HG02885 (cell line): Measurements from ENCODE around the gene CCDC184.
A peak's percentile ranks its signal among the peaks of the same experiment; 100 is the strongest.

Source experiments
- ATAC-seq: cut with Tn5 transposase; IDR thresholded peaks from one replicate; pipeline ENCODE4 v1.9.1; 2021; ENCODE audit warnings: mild to moderate bottlenecking; ENCODE audit not compliant: unreplicated experiment, poor library complexity

Gene CCDC184

DNA sequence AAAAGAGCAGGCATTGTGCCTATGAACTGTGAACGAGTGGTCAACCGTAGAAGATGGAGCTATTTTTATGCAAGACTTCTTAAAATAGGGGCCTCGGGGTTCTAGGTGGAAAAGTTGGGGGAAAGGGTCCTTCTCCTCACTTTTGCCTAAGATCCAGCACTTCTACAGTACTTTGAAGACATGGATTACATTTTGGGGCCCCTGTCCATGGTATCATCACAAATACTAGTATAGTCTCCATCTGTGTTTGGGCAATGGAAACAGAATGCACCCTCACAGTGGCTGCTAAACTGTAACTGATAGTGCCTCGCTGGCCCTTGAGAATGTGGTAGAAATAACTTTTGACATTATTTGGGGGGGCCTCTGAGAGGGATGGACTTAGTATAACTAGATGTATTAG, 5.5 kb upstream of the CCDC184 start:
- ATAC-seq, result no peak

DNA sequence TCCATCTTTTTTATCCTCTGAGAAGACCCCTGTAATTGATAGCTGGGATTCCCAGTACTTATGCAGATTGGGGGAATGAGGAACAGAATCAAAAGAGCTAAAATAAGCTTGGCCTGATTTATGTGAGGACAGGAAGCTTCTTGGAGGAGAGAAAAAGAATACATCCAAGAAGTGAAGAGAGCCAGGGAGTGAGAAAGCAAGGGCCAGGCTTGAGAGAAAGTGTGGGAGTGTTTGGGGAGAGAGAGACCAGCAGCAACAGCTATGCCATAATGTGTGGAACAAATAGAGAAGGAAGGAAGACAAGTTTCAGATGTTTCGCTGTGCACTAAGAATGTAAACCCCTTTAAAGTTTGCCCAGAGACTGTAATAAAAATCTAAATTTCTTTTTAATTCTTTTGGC, 4.0 kb upstream of the CCDC184 start:
- ATAC-seq, result no peak

DNA sequence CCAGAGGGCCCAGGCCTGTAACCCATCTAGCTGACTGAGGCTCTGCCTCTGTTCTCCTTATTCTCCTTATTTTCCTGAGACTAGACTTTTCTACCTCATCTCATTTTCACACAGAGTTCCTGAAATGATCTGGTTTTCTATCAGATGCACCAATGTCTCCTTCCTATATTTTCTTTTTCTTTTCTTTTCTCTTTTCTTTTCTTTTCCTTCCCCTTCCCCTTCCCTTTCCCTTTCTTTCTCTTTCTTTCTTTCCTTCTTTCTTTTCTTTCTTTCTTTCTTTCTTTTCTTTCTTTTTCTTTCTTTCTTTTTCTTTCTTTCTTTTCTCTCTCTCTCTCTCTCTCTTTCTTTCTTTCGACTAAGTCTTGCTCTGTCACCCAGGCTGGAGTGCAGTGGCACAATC, 3.0 kb upstream of the CCDC184 start:
- no peak for ATAC-seq

DNA sequence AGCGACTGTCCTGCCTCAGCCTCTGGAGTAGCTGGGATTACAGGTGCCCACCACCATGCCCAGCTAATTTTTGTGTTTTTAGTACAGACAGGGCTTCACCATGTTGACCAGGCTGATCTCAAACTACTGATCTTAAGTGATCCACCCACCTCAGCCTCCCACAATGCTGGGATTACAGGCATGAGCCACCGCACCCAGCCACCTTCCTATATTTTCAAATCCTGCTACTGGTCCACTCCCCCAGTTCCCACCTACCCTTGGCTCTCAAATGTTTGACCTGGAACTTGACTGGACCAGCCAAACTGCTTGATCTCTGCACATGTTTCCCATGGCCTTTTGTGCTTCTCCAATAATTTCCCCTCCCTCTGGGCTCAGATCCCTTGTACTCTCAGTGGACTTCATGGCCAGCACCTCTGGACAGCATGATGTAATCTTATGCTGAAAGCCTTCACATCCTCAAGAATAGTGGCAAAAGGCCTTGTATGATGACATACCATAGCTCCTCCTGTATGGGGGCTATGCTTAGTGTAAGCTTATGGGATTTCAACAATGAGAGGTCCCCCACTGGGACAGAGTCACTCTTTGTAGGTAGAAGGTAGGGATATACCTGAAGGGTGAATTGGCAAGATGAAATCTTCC, 2.5 kb upstream of the CCDC184 start:
- ATAC-seq, result no peak

DNA sequence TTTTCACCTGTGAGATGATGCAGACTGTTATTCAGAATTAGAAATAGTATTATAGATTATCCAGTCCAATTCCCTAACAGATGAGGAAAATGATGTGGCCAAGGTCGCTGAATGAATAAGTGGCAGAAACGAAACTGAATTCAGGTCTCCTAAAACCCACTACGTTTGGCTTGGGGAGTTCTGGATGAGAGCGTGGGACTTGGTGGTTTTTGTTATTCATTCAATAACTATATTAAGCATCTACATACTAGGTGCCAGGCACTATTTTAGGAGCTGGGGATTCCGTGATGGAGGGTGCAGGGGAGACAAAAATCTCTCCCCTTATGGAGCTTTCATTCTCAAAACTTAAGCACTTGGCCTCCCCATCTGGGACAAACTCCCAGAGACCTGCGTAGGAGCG, 813 bp upstream of the CCDC184 start:
- no peak for ATAC-seq

DNA sequence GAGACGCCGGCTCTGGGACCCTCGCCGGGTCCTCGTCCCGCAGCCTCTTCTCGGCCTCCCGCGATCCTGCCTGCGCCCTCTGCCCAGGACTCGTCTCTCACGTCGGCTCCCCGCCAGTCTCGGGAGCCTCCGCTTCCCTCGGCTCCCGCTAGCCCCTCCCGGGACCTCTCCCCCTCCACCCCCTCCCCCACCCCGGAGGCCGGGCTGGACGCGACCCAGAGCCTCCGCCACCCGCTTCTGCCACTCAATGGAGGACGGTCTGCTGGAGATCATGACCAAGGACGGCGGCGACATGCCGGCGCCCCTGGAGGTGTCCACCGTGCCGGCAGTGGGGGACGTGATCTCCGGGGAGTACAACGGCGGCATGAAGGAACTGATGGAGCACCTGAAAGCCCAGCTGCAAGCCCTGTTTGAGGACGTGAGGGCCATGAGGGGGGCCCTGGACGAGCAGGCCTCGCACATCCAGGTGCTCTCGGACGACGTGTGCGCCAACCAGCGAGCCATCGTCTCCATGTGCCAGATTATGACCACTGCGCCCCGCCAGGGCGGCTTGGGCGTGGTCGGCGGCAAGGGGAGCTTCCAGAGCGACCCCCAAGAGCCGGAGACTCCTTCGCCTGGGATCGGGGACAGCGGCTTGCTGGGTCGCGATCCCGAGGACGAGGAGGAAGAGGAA, 568 bp downstream of the CCDC184 start:
- ATAC-seq, result no peak

DNA sequence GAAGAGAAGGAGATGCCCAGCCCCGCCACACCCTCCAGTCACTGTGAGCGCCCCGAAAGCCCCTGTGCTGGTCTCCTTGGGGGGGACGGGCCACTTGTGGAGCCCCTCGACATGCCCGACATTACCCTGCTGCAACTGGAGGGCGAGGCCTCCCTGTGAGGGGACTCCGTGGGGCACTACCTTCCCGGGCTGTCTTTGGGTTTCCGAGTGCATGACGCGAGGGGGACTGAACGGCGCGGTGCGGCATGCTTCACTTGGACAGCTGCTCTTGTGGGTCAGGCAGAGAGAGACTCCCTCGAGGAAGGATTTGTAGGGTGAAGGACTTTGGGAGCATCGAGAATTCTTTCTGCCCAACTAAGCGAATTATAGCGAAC, 1.1 kb downstream of the CCDC184 start:
- ATAC-seq, result no peak

DNA sequence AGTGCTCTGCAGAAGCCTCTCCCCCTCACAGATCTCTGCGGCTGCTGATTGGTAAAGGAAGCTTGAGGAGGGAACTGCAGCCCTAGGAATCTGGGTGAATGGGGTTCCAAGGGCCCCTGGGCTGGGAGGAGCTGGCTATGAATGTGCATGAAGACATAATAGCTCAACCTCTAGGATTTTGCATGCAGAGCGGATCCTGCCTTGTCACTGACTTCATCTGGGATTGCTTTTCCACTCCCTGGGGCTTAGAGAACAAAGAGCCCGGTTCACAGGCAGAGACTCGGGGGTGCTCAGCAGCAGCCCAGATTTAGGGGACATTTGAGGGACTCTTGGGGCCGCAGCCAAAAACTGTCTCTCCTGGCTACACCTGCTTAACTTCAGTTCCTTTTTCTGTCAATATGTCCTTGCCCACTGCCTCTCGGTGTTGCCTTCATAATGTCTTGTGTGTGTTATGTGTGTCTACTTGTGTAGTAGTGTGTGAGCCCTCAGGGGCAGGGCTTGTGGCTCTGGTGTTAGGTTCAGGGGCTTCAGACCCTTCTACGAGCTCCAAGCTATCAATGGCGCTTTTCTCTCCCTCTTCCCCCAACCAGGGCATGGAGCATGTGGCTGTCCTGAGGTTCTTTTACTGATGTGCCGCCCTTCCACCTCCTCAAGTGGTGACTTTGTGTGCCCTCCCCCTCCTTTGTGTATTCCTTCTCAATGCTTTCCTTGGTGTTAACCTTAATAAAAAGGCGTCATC, 1.9 kb downstream of the CCDC184 start:
- no peak for ATAC-seq

DNA sequence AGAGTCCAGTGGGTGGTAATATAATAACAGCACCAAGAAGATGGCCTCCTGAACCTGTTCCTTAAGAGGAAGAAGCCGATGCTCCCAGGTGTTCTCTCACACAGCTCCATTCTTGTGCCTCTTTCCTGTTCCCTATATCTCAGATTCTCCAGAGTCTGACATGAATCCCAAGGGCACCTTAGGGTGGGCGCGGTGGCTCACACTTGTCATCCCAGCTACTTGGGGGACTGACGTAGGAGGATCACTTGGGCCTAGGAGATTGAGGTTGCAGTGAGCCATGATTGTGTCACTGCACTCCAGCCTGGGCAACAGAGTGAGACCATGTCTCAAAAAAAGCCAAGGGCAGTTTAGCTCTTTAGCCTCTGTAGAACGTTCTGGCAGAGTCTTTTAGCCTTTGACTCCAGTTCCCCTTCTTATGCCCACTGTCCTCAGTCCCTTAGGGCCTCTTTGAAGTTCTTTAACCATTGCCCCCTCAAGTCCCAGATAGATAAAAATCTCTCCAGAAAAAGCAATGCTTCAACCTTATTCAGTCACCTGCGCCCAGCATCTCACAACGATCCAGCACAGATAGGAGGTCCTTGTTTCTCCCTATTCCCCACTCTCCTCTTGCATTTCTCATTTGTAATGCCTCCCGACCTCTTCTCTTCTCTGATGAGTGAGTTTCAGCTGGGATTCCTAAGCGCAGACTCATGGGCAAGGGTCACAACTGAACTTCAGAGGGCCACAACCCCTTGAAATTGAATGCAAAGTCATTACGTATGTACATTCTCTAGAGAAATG, 4.7 kb downstream of the CCDC184 start:
- no peak for ATAC-seq

DNA sequence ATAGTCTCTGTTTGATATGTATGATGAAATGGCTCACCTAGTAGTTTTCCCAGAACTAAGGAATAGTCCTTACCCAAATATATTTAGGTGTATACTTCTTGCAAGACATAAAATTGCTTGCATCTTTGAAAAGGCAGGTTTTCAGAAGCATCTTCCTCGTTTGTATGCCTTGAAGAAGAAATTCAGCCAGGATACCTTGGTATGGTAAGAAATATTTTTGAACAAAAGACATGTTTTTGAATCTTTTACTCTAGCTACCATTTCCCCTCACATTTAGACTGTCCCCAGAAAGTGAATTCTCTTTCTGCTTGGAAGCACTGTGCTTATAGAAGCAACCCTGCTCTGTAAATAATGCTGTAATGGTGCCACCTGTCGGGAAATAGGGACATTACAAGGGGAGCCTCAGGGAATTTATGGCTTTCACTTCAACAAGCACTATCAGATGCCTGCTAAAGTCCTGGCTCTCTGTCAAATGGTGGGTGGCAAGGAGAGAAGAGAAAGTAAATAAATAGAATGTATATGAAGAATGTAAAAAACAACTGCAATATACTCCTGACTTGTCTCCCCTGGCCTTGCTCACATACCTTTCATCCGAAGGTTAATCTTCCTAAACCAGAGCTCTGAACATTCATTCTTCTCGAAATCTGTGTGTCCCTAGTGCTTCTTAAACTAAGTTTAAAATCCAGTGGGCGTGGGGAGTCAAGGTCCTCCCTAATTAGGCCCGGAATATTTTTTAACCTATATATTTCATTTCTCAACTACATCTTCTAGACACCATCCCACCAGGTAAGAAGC, 6.1 kb downstream of the CCDC184 start:
- ATAC-seq, result peak; percentile 76

DNA sequence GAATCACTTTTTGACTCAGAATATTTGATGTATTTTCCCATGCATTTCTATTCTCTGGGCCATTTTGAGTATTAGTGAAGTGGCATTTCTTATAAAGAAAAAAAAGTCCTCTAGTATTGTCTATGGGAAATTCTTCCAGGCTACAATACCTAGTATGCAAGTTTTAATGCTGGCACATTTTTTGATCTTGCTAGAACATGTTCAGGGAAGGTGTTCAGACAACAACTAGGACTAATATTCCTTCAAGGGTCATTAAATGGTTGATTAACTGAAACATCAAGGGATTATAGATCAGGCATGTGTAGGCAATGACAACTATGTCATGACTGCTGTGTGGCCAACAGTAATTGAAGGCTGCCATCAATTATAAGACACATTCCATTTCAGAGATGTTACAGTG, 7.7 kb downstream of the CCDC184 start:
- ATAC-seq, result no peak

DNA sequence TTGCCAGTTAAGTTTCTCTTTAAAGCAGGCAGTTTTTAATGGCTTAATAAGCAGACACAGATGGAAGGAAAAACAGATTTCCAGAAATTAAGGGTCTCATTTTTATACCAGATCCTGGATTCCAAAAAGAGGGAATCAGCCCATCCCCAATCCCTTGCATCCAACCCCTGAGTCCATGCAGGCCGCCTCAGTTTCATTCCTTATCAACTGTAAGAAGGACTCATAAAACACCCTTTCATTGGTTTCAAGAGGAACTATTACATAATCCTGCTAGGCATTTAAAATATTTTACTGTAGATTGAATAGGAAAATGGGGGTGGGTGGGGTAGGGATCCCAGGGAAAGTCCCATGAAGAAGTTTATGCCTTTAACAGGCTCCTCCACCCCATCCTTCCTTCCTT, 9.4 kb downstream of the CCDC184 start:
- no peak for ATAC-seq

DNA sequence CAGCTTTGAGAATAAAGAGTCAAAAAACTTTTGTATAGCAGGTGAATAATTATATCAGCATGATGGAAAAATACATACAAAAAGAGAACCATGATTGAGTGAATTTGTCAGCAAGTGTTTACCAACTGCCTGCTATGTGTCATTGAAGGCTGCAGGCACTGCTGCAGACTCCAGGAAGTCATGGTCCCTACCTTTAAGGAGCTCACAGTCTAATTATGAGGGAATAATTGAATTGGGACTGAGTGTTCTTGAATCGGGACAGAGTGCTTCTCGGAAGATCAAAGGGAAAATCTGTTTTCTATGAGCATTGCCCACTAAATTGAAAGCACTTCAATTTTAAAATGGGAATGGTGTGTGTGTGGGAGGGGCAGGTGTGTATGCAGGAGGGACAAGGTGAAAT, 10.2 kb downstream of the CCDC184 start:
- no peak for ATAC-seq

DNA sequence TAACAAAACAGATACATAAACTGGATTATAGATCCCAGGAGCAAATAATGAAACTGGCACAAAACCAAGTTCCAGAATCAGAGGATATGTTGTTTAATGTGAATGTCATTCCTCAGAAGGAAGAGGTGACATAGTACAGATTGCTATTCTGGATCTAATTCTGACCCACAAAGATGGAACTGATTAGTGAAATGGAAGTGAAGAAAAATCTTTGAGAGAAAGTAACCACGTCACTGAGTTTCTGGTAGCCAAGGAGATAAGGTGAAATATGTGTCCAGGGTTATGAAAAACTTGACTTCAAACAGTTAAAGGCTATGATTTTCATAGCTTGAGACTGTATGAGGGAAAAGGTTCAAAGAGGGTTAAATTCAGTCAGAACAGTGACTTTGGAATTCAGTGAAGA, 11.4 kb downstream of the CCDC184 start:
- ATAC-seq, result no peak

DNA sequence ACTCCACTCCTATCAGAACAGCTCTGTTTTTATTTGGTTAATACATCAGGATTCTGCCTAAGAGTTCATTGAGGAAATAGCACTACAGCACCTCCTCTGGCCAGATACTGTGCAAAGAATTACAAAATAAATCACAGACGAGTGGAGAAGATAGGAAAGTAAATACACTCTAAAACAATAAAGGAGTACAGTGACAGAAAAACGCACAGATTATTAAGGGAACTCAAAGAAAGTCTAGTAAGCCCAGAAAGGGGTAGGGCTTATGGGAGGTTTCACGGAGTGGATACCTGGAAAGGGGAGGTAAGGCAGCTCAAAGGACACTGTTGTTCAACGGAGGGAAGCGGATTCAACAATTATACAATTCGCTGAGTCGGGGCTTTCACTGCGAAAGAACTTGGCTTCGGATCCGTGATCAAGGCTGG, 14.1 kb downstream of the CCDC184 start:
- peak; percentile 27 for ATAC-seq

DNA sequence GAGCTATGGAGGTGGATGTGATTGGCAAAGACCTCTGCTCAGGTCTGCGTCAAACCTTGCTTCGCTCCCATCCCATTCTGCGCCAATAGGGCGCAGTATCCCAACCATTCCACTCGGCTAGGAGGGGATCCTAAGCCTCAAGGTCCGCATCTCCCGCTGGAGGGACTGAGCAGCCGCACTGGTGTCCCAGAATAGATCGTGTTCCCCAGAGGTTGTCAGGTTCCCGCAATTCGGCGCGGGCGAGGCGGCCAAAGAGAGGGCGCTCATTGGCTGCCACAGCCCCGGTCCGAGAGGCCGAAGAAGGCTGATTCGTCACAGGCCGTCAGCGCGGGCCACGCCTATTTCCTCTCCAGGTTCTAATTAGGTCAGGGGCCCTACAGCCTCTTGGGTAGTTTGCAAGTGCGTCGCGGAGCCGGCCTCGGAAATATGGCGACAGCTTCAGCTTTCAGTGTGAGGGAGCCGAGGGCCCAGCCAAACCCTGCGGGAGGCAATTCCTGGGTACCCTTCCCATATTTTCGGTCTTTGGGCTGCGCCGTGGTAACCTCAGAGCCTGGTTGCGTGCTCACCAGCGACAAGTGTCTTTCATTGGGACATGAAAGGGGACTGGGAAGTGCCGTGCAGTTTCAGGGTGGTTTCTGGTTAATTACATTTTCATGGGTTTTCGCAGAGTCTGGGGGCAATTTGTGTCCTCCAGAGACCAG, 14.7 kb downstream of the CCDC184 start:
- ATAC-seq, result peak; percentile 100

DNA sequence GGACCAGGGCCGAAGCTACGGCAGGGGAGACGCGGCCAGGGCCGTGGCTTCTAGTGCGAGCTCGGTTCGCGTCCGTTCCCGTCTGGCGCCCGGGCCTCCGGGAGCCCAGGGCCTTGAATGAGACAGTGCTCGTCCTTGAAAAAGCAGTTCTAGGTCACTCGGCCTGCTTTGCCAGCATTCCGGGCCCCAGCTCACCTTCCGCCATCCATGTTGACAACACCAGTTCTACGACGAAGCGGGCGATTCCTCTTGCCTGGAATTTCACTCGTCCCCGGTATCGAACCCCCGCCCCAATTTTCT, 15.2 kb downstream of the CCDC184 start:
- peak; percentile 19 for ATAC-seq

DNA sequence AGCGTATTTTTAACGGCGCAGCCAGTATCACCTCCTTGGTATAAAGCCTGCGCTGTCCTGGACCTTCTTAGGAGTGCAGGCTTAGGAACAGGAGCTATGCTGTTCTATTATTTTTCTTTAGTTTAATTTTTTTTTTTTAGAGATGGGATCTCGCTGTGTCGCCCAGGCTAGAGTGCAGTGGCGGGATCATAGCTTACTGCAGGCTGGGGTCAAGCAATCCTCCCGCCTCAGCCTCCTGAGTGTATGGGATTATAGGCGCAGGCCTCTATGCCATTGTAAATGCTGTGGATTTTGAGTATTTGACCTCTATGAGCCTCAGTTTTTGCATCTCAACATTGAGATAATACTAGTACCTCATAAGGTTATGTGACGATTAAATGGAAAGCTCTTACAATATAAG, 15.5 kb downstream of the CCDC184 start:
- ATAC-seq, result no peak

DNA sequence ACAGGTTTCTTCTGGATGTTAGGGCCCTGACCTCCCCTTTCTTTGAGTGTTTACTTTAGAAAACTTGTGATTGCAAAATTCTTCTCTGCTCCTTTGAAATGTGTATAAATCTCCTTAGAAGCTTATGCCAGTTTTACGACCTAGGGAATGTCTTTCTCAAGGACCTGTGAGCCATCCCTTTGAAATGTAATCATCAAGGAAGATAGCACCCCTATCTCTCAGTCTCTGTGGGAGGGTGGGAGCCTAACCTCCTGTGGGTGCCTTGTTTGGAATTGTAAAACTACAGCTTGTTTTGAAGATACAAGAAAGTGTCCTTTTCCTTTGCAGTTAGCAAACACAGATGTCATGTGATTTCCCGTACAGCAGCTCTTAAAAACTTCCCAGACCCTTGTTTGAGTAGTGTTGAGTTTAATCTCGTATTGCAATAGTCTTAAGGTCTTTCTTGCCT, 16.4 kb downstream of the CCDC184 start:
- no peak for ATAC-seq

DNA sequence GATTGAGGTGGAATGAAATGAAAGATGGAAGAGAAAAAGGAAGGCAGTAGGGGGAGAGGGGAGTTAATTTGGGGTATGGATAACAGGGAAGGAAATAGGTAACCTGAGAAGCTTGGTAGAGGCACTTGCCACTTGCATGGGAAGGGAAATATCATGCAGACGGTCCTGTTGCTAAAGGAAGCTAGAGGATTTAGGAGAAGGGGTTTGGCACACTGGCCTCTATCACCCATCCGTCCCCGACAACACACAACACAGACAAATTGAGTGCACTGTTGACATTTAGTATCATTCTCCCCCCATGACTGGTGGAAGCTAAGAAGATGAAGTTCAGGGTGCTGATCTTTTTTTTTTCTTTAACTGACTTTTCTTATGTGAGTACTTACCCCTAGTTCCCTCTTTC, 17.6 kb downstream of the CCDC184 start:
- no peak for ATAC-seq
